K562 (cell line): ENCODE measurements around the gene ADGRG1. TPM values are rescaled to one million over a fixed set of nuclear protein-coding genes. Genes with fewer than 3 reads are reported as not detected.
A peak's percentile ranks its signal among the peaks of the same experiment; 100 is the strongest.

Experiments used
- ATAC-seq: fragments of 200-7000 bp; cut with Tn5 transposase; 3 replicates; pipeline ENCODE4 v1.9.1; 2020; ENCODE audit warnings: moderate library complexity
- BruUV-seq: library from RNA; stranded (reverse); fragments of 400-500 nt; replicated peaks from 2 replicates; lab custom pipeline; 2021; lab: Mats Ljungman, UMichigan
- CTCF ChIA-PET: fragments of 300-600 bp; formaldehyde crosslinking; extraction: SDS; loops from one replicate; lab custom pipeline; 2021; ENCODE audit warnings: low intra/inter-chr PET ratio; lab: Yijun Ruan, JAX
- POLR2A ChIA-PET: fragments of 300-600, 350-650 bp; sonication (Branson Sonifier 250); formaldehyde crosslinking; extraction: SDS; loops from one replicate; lab custom pipeline; 2021; ENCODE audit warnings: antibody characterized with exemption, inconsistent platforms; lab: Yijun Ruan, JAX
- DNase-seq, 4 experiments: peaks; one replicate each; pipeline versions ENCODE4 v3.0.0 to v3.0.0-alpha.2; 2011 to 2018; ENCODE audit warnings: low spot score in 3 of 4, mixed read lengths in 3 of 4; ENCODE audit errors: extremely low read depth in 1 of 4
- FAIRE-seq: peaks from 2 replicates; lab custom pipeline; 2011; peaks lifted over from hg19 to GRCh38; lab: Jason Lieb, UNC
- H2AFZ ChIP-seq: 2 replicates; pipeline ENCODE4 v1.6.0; 2011; ENCODE audit warnings: low read depth, low read length, control low read depth, inconsistent platforms
- H3K27ac ChIP-seq: fragments of 200-600 bp; 3 replicates; pipeline ENCODE4 v1.8.0; 2011; ENCODE audit warnings: low read depth, mild to moderate bottlenecking, control low read depth, inconsistent platforms, low read length, moderate library complexity, mixed read lengths; ENCODE audit errors: extremely low read depth
- H3K27me3 ChIP-seq, 2 experiments: fragments of 300-600 bp in 1 of 2; 2 replicates in 1 of 2; 3 replicates in 1 of 2; pipeline versions ENCODE4 v1.6.0 to v1.8.0; 2011; ENCODE audit warnings: inconsistent platforms in 2 of 2, low read length in 2 of 2, mild to moderate bottlenecking in 1 of 2, mixed read lengths in 1 of 2, moderate library complexity in 1 of 2; ENCODE audit not compliant: control insufficient read depth in 2 of 2, insufficient read depth in 2 of 2
- H3K36me3 ChIP-seq: fragments of 300-600 bp; 3 replicates; pipeline ENCODE4 v1.8.0; 2011; ENCODE audit warnings: mild to moderate bottlenecking, low read length, inconsistent platforms; ENCODE audit not compliant: control insufficient read depth, insufficient read depth
- H3K4me1 ChIP-seq, 2 experiments: fragments of 200-600 bp in 1 of 2; replicated peaks in 1 of 2; 2 replicates in 1 of 2; 3 replicates in 1 of 2; pipeline versions ENCODE4 v1.5.1 to v1.8.0; 2011; ENCODE audit warnings: inconsistent platforms in 2 of 2, low read length in 2 of 2, mild to moderate bottlenecking in 1 of 2, mixed read lengths in 1 of 2, moderate library complexity in 1 of 2; ENCODE audit not compliant: control insufficient read depth in 2 of 2, insufficient read depth in 2 of 2
- H3K4me2 ChIP-seq: 2 replicates; pipeline ENCODE4 v1.6.1; 2011; ENCODE audit warnings: low read length, control low read depth, inconsistent platforms, mixed read lengths; ENCODE audit not compliant: insufficient read depth
- H3K4me3 ChIP-seq: fragments of 200-600 bp; sonication (generic), shearing (Covaris generic); 2 replicates; pipeline ENCODE4 v1.5.1; 2016; ENCODE audit warnings: control low read depth, inconsistent platforms
- H3K79me2 ChIP-seq: fragments of 200-600 bp; 3 replicates; pipeline ENCODE4 v1.8.0; 2011; ENCODE audit warnings: low read length, inconsistent platforms; ENCODE audit not compliant: control insufficient read depth, insufficient read depth
- H3K9ac ChIP-seq, 2 experiments: 2 replicates each; pipeline versions ENCODE4 v1.6.0 to v1.6.1; 2011; ENCODE audit warnings: low read depth in 2 of 2, low read length in 2 of 2, control low read depth in 1 of 2, inconsistent platforms in 1 of 2, mild to moderate bottlenecking in 1 of 2, mixed read lengths in 1 of 2; ENCODE audit not compliant: insufficient read depth in 1 of 2
- H3K9me1 ChIP-seq: one replicate; pipeline ENCODE4 v1.6.0; 2011; ENCODE audit warnings: inconsistent platforms, mild to moderate bottlenecking, low read length, moderate library complexity; ENCODE audit not compliant: control insufficient read depth, insufficient read depth
- H3K9me3 ChIP-seq: replicated peaks from 2 replicates; pipeline ENCODE4 v1.5.1; 2011; ENCODE audit warnings: low read depth, low read length, inconsistent platforms; ENCODE audit not compliant: control insufficient read depth, insufficient read depth
- H4K20me1 ChIP-seq: replicated peaks from 2 replicates; pipeline ENCODE4 v1.6.1; 2011; ENCODE audit warnings: low read length, inconsistent platforms, mixed read lengths; ENCODE audit not compliant: control insufficient read depth, insufficient read depth
- CBFB ChIP-seq: sonication (generic); formaldehyde crosslinking; IDR thresholded peaks from 2 replicates; pipeline ENCODE4 v1.4.0; 2020; ENCODE audit warnings: mild to moderate bottlenecking, missing genetic modification reagents
- CBX2 ChIP-seq: fragments of 200-600 bp; sonication (generic); IDR thresholded peaks from one replicate; pipeline ENCODE4 v1.6.1; 2012; ENCODE audit warnings: mild to moderate bottlenecking, low read length, inconsistent platforms; ENCODE audit not compliant: insufficient read depth, poor library complexity, severe bottlenecking
- HMG20B ChIP-seq: fragments of 250-450 bp; sonication (Bioruptor Pico); IDR thresholded peaks from 2 replicates; pipeline ENCODE4 v1.5.0; 2021; ENCODE audit warnings: mild to moderate bottlenecking
- HNRNPH1 ChIP-seq: fragments of 200-400 bp; formaldehyde crosslinking; optimal IDR thresholded peaks from 2 replicates; pipeline ENCODE3; 2017; ENCODE audit warnings: low read depth, mild to moderate bottlenecking, low read length, moderate library complexity
- MTA1 ChIP-seq: fragments of 450-650 bp; IDR thresholded peaks from 2 replicates; pipeline ENCODE4 v1.6.1; 2017; ENCODE audit warnings: borderline replicate concordance
- NCOA2 ChIP-seq, 2 experiments: fragments of 450-650 bp; IDR thresholded peaks; 2 replicates each; pipeline ENCODE4 v1.6.1; 2018; ENCODE audit warnings: mild to moderate bottlenecking in 2 of 2, moderate library complexity in 1 of 2; ENCODE audit not compliant: partially characterized antibody in 2 of 2
- ZEB2 ChIP-seq: fragments of 450-650 bp; IDR thresholded peaks from 2 replicates; pipeline ENCODE4 v1.6.1; 2016
- ZKSCAN8 ChIP-seq: fragments of 200-800 bp; sonication (Bioruptor generic); IDR thresholded peaks from 2 replicates; pipeline ENCODE4 v1.6.1; 2016; ENCODE audit warnings: missing genetic modification characterization, missing compliant biosample characterization
- ZNF12 ChIP-seq: sonication (generic); formaldehyde crosslinking; IDR thresholded peaks from 2 replicates; pipeline ENCODE4 v1.4.0; 2020; ENCODE audit warnings: mild to moderate bottlenecking, missing genetic modification reagents
- ZNF583 ChIP-seq: fragments of 250-450 bp; sonication (Bioruptor Pico); IDR thresholded peaks from 2 replicates; pipeline ENCODE4 v1.4.0; 2020
- ZNF764 ChIP-seq: fragments of 250-450 bp; sonication (Bioruptor Pico); IDR thresholded peaks from 2 replicates; pipeline ENCODE4 v1.4.0; 2020; ENCODE audit warnings: low read depth, mild to moderate bottlenecking, moderate library complexity
- WGBS: fragments of 100-300 bp; shearing (Covaris generic); methylation state at CpG from one replicate; pipeline ENCODE4 v1.1.6; 2016; ENCODE audit warnings: low coverage, mixed read lengths; ENCODE audit not compliant: insufficient coverage; ENCODE audit errors: missing lambda C conversion rate; 5-methylcytosine and 5-hydroxymethylcytosine counted together
- in situ Hi-C: fragments of 300-500 bp; cut with MboI; formaldehyde crosslinking; loops from 4 replicates; pipeline ENCODE4 v1.15.0; 2018; ENCODE audit warnings: inconsistent platforms, mixed read lengths
- intact Hi-C: fragments of 100-400 bp; cut with micrococcal nuclease; formaldehyde crosslinking; loops from 2 replicates; pipeline ENCODE4 v1.14.2; 2022
- polyA plus RNA-seq, 8 experiments: library from polyadenylated mRNA; depleted of rRNA in 4 of 8; stranded (reverse) in 5 of 8; unstranded in 3 of 8; fragments of >200 nt; fragmentation: Nextera tagmentation in 2 of 8; fragmentation: Illumina TruSeq in 1 of 8; extraction: Ambion mirVana in 2 of 8; extraction: Trizol in 1 of 8; gene quantifications; 2 replicates each; pipeline versions ENCODE4 v1.2.1 to v1.2.3, GENCODE V29; 2011 to 2014; ENCODE audit warnings: inconsistent platforms in 1 of 8, missing spikeins in 1 of 8
- total RNA-seq, 7 experiments: library from RNA; depleted of rRNA in 6 of 7; stranded (reverse); fragments of >200 nt in 6 of 7; fragmentation: Illumina TruSeq in 2 of 7; extraction: Trizol in 2 of 7; gene quantifications; 2 replicates each; pipeline versions ENCODE4 v1.2.1 to v1.2.3, GENCODE V29; 2011 to 2021; ENCODE audit warnings: low replicate concordance in 1 of 7
- TF ChIP-seq, protein P1 (sequence below): sonication (generic); formaldehyde crosslinking; IDR thresholded peaks from 2 replicates; pipeline ENCODE4 v1.8.1; 2023; ENCODE audit warnings: mild to moderate bottlenecking, missing genetic modification reagents

ADGRG1 gene
- total and polyA plus RNA-seq, 9 of the 15 experiments (the other 6 are each of a cell fraction or from before 2014, with no cell fraction given) = 0.04 to 0.31 (median 0.16) TPM; not detected in 6

DNA sequence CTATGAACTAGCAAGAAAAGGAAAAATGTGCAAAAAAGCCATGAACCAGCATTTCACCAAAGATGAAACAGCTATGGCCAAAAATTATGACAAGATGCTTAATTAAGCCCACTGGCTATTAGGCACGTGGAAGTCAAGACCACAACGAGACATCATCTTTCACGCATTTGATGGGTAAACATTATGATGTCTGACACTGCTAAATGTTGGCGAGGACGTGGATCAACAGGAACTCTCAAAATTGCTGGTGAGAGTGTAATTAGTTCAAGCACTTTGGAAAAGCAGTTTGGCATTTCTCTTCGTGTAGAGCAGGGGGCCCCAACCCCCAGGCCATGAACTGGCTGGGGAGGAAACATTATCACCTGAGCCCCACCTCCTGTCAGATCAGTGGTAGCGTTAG, 39.6 kb upstream of the ADGRG1 start:
- Histone ChIP-seq H3K27me3 (peaks cover 2 to 8% of the 10 kb centered on the region in 2 experiments; a peak in 3 of 5 replicates), H2AFZ (no peak overlapping the region), H3K4me1 (peaks cover 6 to 11% of the 10 kb centered on the region in 2 experiments; a peak in 4 of 5 replicates), H3K27ac (no peak overlapping the region), H3K9ac (no peak overlapping the region), H3K4me3 (no peak overlapping the region), H3K4me2 (no peak overlapping the region), H3K79me2 (no peaks in the 10 kb centered on the region), H3K9me1 (no peaks in the 10 kb centered on the region), H3K9me3 (no peaks in the 10 kb centered on the region), H3K36me3 (no peaks in the 10 kb centered on the region), H4K20me1 (peaks cover 6% of the 10 kb centered on the region; the same call in 1 of the 2 replicates)
- in situ Hi-C loops (loop anchor here (5.0 kb wide), 1 partner anchor 58 kb away; no protein-coding TSS in a partner anchor), intact Hi-C loops (no loop called here)
- 2% methylated on average over 7 of the region's 7 CpGs for WGBS
- TF ChIP-seq HMG20B (no peak), NCOA2 (IDR thresholded peaks at IDR 0.05; ENCODE audit: partially characterized antibody in 2 of 2) (no peak), MTA1 (no peak), ZNF583 (CRISPR knock-in tag) (no peak), CBFB (CRISPR knock-in tag) (no peak), ZEB2 (no peak), ZNF764 (no peak)
- ChIA-PET CTCF (interaction anchor here (0.9 kb wide), 1 partner anchor 60 kb away, joined by 4 read pairs; no protein-coding TSS in a partner anchor), POLR2A (no interaction called here)
- no peak for DNase-seq
- ATAC-seq = no peak
- BruUV-seq = no TSS peak
- no peak for FAIRE-seq

DNA sequence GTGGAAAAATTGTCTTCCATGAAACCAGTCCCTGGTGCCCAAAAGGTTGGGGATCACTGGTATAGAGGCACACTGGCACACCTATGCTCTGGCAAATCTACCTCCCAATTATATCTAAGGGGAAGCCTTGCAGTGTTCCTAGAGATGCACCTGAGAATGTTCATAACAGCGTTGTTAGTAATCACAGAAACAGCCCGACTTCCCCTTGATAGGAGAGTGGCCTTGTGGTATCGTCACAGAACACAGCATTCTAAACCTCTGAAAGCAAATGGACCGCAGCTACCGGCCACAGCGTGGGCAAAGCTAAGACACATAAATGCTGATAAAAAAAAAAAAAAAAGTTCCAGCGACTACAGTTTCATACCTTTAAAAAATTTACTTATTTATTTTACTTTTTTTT, 39.1 kb upstream of the ADGRG1 start:
- ChIA-PET POLR2A (no interaction called here), CTCF (no interaction called here)
- WGBS = 3% methylated on average over 6 of the region's 7 CpGs
- intact Hi-C loops (no loop called here), in situ Hi-C loops (loop anchor here (5.0 kb wide), 1 partner anchor 58 kb away; no protein-coding TSS in a partner anchor)
- Histone ChIP-seq H3K9ac (no peak overlapping the region), H4K20me1 (peaks cover 6% of the 10 kb centered on the region; the same call in 1 of the 2 replicates), H3K79me2 (no peaks in the 10 kb centered on the region), H3K27ac (no peak overlapping the region), H3K4me3 (no peak overlapping the region), H3K27me3 (peaks cover 2 to 8% of the 10 kb centered on the region in 2 experiments; a peak in 3 of 5 replicates), H3K9me3 (no peaks in the 10 kb centered on the region), H2AFZ (no peak overlapping the region), H3K4me2 (no peak overlapping the region), H3K9me1 (no peaks in the 10 kb centered on the region), H3K36me3 (no peaks in the 10 kb centered on the region), H3K4me1 (peaks cover 6 to 11% of the 10 kb centered on the region in 2 experiments; a peak in 4 of 5 replicates)
- FAIRE-seq (no peak), DNase-seq (peak in 1 of 4 experiments; percentile 6), ATAC-seq (no peak)
- no TSS peak for BruUV-seq
- TF ChIP-seq CBX2 (no peak), ZKSCAN8 (CRISPR knock-in tag) (no peak), ZNF12 (CRISPR knock-in tag) (no peak), HNRNPH1 (no peak)
- TF ChIP-seq, protein P1, sequence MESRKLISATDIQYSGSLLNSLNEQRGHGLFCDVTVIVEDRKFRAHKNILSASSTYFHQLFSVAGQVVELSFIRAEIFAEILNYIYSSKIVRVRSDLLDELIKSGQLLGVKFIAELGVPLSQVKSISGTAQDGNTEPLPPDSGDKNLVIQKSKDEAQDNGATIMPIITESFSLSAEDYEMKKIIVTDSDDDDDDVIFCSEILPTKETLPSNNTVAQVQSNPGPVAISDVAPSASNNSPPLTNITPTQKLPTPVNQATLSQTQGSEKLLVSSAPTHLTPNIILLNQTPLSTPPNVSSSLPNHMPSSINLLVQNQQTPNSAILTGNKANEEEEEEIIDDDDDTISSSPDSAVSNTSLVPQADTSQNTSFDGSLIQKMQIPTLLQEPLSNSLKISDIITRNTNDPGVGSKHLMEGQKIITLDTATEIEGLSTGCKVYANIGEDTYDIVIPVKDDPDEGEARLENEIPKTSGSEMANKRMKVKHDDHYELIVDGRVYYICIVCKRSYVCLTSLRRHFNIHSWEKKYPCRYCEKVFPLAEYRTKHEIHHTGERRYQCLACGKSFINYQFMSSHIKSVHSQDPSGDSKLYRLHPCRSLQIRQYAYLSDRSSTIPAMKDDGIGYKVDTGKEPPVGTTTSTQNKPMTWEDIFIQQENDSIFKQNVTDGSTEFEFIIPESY = no peak
